ENCODE measurements around the gene POLE3.
"Not testable (repeated sequence)": the region's sequence is repeated elsewhere in the genome, so short reads cannot be mapped to it uniquely, and the experiment has no call there.

The POLE3 gene

DNA sequence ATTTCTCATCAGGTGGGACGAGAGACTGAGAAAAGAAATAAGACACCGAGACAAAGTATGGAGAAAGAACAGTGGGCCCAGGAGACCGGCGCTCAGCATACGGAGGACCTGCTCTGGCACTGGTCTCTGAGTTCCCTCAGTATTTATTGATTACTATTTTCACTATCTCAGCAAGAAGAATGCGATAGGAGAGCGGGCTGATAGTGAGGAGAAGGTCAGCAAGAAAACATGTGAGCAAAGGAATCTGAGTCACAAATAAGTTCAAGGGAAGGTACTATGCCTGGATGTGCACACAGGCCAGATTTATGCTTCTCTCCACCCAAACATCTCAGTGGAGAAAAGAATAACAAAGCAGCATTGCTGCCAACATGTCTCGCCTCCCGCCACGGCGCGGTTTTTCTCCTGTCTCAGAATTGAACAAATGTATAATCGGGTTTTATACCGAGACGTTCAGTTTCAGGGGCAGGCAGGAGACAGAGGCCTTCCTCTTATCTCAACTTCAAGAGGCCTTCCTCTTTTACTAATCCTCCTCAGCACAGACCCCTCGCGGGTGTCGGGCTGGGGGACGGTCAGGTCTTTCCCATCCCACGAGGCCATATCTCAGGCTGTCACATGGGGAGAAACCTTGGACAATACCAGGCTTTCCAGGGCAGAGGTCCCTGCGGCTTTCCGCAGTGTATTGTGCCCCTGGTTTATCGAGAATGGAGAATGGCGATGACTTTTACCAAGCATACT, 31.2 kb downstream of the POLE3 start:
- H3K9me2 ChIP-seq (replicated peaks; ENCODE audit: insufficient read depth, low read length); H3K27ac ChIP-seq (ENCODE audit: low read length); H3K4me2 ChIP-seq (ENCODE audit: low read depth, low read length); H3K9me3 ChIP-seq (replicated peaks; ENCODE audit: insufficient read depth, low read length); H3K36me3 ChIP-seq (replicated peaks; ENCODE audit: insufficient read depth, low read length); H4K20me1 ChIP-seq (ENCODE audit: insufficient read depth, low read length); H3K9ac ChIP-seq (ENCODE audit: low read length); H3K27me3 ChIP-seq (replicated peaks; ENCODE audit: insufficient read depth, low read length); H3K4me3 ChIP-seq (ENCODE audit: low read length); DNase-seq; H2AFZ ChIP-seq (ENCODE audit: low read length); H3K4me1 ChIP-seq (ENCODE audit: low read length): not testable (repeated sequence)
- Histone ChIP-seq H3F3A (ENCODE audit: insufficient read depth, low read length) (peaks cover 11% of the 10 kb centered on the region; the same call in 1 of the 2 replicates), H3K79me2 (ENCODE audit: low read length) (peaks cover 16% of the 10 kb centered on the region)

DNA sequence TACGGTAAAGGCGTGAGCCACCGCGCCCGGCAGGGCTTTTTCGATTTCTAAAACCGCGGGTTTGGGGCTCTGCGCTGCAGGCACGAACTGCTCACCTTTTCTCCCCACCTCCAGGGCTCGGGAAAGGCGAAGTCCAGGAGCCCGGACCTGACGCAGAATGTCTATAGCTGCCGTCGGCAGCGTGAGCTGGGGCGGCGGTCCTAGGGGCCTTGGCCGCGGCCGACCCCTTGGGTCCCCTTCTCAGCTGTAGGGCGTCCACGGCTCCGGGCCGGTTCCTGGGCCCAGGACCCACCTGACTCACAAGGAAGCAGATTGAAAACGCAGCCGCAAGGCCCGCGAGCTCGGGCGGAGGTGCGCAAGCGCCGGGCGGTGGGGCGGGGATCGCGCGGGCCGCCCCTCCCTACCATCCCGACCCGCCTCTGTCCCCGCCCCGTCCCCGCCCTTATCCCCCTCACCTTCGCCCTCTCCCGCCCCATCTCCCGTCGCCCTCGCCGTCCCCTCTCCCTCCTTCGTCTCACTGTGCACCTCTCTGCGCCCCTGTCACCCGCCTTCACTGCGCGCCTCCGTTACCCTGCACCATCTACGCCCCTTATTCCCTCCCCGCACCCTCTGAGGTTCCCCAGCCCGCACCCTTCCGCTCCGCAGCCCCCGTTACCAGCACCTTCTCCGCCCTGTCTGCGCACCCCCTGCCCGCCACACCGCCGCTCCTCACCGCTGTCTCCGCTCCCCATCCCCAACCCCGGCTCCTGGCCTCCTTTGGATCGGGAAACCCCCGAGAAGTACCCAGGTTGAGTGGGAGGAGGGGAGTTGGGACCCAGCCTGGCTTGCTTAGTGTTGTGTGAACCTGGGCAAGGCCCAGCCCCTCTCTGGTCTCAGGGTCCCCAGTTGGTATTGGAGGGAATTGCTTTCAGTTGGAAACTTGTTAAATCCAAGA, 33.6 kb downstream of the POLE3 start, which contains the start of gene HDHD3:
TSS of gene HDHD3 (minus strand) at position 353 of the 934 bp plus-strand sequence. CDS start 2,632 bp downstream, outside the sequence.
- TF ChIP-seq EZH2 (optimal IDR thresholded peaks at IDR 0.05; ENCODE audit: low read depth, low read length) (no peak), EZH2phosphoT487 (IDR thresholded peaks at IDR 0.05; ENCODE audit: low read length) (no peak), CTCF (IDR thresholded peaks at IDR 0.05; ENCODE audit: low read length) (no peak)
- peak within 1 kb of the TSS; percentile 92 for H3K9ac ChIP-seq (ENCODE audit: low read length)
- DNase-seq, result peak; percentile 89
- H4K20me1 ChIP-seq (ENCODE audit: insufficient read depth, low read length), result no peaks in the 10 kb centered on the region
- no peaks in the 10 kb centered on the region for H3K36me3 ChIP-seq (replicated peaks; ENCODE audit: insufficient read depth, low read length)
- H3K79me2 ChIP-seq (ENCODE audit: low read length), result peaks cover 24% of the 10 kb centered on the region
- H3F3A ChIP-seq (ENCODE audit: insufficient read depth, low read length), result peaks cover 20% of the 10 kb centered on the region
- H2AFZ ChIP-seq (ENCODE audit: low read length), result peak within 1 kb of the TSS; percentile 94
- H3K4me3 ChIP-seq (ENCODE audit: low read length), result peak within 1 kb of the TSS; percentile 94
- H3K9me2 ChIP-seq (replicated peaks; ENCODE audit: insufficient read depth, low read length), result no peaks in the 10 kb centered on the region
- no peaks in the 10 kb centered on the region for H3K27me3 ChIP-seq (replicated peaks; ENCODE audit: insufficient read depth, low read length)
- H3K4me1 ChIP-seq (ENCODE audit: low read length), result peaks cover 22% of the 10 kb centered on the region
- H3K27ac ChIP-seq (ENCODE audit: low read length), result peak within 1 kb of the TSS; percentile 86
- no peaks in the 10 kb centered on the region for H3K9me3 ChIP-seq (replicated peaks; ENCODE audit: insufficient read depth, low read length)
- H3K4me2 ChIP-seq (ENCODE audit: low read depth, low read length), result peak within 1 kb of the TSS; percentile 97

DNA sequence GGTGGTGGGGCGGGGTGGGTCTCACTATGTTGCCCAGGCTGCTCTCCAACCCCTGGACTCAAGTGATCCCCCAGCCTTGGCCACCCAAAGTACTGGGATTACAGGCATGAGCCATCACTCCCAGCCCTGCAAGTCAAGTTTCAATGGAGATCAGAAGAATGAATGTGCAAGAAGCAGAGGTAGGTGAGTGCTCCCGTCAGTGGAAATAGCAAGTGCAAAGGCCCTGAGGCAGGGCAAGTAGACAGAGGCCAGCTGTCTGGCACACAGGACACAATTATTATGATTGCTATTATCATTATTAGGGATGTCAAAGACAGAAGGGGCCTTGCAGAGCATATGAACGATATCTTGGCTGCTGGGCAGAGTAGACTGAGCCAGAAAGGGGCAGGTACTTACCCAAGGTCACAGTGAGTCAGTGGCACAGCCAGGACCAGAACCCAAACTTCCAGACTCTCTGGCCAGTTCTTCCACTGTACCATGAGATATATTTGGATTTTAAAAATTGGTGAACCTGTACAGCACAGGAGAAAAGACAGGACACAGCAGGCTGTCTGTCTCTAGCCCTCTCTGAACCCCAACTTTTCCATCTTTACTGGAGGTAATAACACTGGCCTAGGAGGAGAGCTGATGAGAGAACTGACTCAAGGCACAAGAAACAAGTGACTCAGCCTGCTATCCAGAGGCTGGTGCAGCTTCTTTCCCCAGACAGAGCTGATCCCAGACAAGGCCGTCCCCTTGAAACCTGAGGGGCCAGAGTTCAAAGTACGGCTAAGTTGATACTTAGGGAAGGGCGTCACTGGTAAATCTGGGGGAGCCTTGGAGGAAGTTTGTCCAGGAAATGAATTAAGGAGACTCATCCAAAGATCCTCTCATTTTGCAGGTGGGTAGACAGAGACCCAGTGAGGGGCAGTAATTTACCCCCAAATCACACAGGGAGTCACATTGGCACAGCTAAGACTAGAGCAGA, 35.1 kb downstream of the POLE3 start:
- Histone ChIP-seq H3K4me3 (ENCODE audit: low read length) (peak overlapping the region; percentile 49), H3K27ac (ENCODE audit: low read length) (peak overlapping the region; percentile 4; the same call in 1 of the 2 replicates), H4K20me1 (ENCODE audit: insufficient read depth, low read length) (no peaks in the 10 kb centered on the region), H3K9me2 (replicated peaks; ENCODE audit: insufficient read depth, low read length) (no peaks in the 10 kb centered on the region), H3K27me3 (replicated peaks; ENCODE audit: insufficient read depth, low read length) (no peaks in the 10 kb centered on the region), H3F3A (ENCODE audit: insufficient read depth, low read length) (peaks cover 20% of the 10 kb centered on the region), H3K36me3 (replicated peaks; ENCODE audit: insufficient read depth, low read length) (no peaks in the 10 kb centered on the region), H3K9me3 (replicated peaks; ENCODE audit: insufficient read depth, low read length) (no peaks in the 10 kb centered on the region), H3K4me1 (ENCODE audit: low read length) (peaks cover 15% of the 10 kb centered on the region), H2AFZ (ENCODE audit: low read length) (no peak overlapping the region), H3K9ac (ENCODE audit: low read length) (peak overlapping the region; percentile 41; the same call in 1 of the 2 replicates), H3K4me2 (ENCODE audit: low read depth, low read length) (peak overlapping the region; percentile 77), H3K79me2 (ENCODE audit: low read length) (peaks cover 24% of the 10 kb centered on the region)
- TF ChIP-seq CTCF (IDR thresholded peaks at IDR 0.05; ENCODE audit: low read length), result no peak
- no peak for TF ChIP-seq EZH2 (optimal IDR thresholded peaks at IDR 0.05; ENCODE audit: low read depth, low read length)
- no peak for TF ChIP-seq EZH2phosphoT487 (IDR thresholded peaks at IDR 0.05; ENCODE audit: low read length)
- no peak for DNase-seq

Data from MM.1S (cell line).